Stimulated activated CD8-positive, alpha-beta memory T cell treated with anti-CD3 and anti-CD28 coated beads, Interleukin-12 subunit alpha, Interleukin-12 subunit beta, amount 100 ng/mL, for 4 hours (primary cell): ENCODE results near the gene COX4I2.
"Not testable (repeated sequence)": the region's sequence is repeated elsewhere in the genome, so short reads cannot be mapped to it uniquely, and the experiment has no call there.

Experiments
- DNase-seq: peaks from one replicate; pipeline ENCODE4 v3.0.0-alpha.2; 2020; ENCODE audit warnings: low read depth

Gene COX4I2

GRCh38 chr20:31607640-31608250 is 30.0 kb upstream of the COX4I2 start:
- no peak for DNase-seq

- DNase-seq = no peak
These were observed 29.3 kb upstream of the COX4I2 start for GRCh38 chr20:31608251-31608945.

GRCh38 chr20:31612271-31612640 is 25.5 kb upstream of the COX4I2 start:
- DNase-seq = not testable (repeated sequence)

- DNase-seq = no peak
These were observed 22.3 kb upstream of the COX4I2 start for GRCh38 chr20:31615416-31615815.

- no peak for DNase-seq
These were observed 20.1 kb upstream of the COX4I2 start for GRCh38 chr20:31617432-31618104.

GRCh38 chr20:31620246-31620645 is 17.5 kb upstream of the COX4I2 start:
- DNase-seq = no peak

- DNase-seq = not testable (repeated sequence)
These were observed 14.6 kb upstream of the COX4I2 start for GRCh38 chr20:31623123-31623505.

- DNase-seq = not testable (repeated sequence)
These were observed 11.2 kb upstream of the COX4I2 start for GRCh38 chr20:31626534-31626933.

GRCh38 chr20:31628057-31628456 is 9.7 kb upstream of the COX4I2 start:
- DNase-seq = not testable (repeated sequence)

- no peak for DNase-seq
These were observed 7.4 kb upstream of the COX4I2 start for GRCh38 chr20:31630187-31630790.

- DNase-seq = no peak
These were observed 5.0 kb upstream of the COX4I2 start for GRCh38 chr20:31632548-31633338.

GRCh38 chr20:31633339-31633914 is 4.3 kb upstream of the COX4I2 start:
- no peak for DNase-seq

GRCh38 chr20:31638317-31638716 is 605 bp downstream of the COX4I2 start:
- no peak for DNase-seq

- DNase-seq = no peak
These were observed 1.1 kb downstream of the COX4I2 start for GRCh38 chr20:31638816-31639215.

- DNase-seq = no peak
These were observed 2.5 kb downstream of the COX4I2 start for GRCh38 chr20:31640259-31640658.

- DNase-seq = no peak
These were observed 3.7 kb downstream of the COX4I2 start for GRCh38 chr20:31641391-31641790.

GRCh38 chr20:31642837-31643236 is 5.1 kb downstream of the COX4I2 start:
- no peak for DNase-seq

- DNase-seq = no peak
These were observed 5.8 kb downstream of the COX4I2 start for GRCh38 chr20:31643522-31643921.

GRCh38 chr20:31644701-31645100 is 7.0 kb downstream of the COX4I2 start:
- no peak for DNase-seq

GRCh38 chr20:31648104-31648503 is 10.4 kb downstream of the COX4I2 start:
- DNase-seq = not testable (repeated sequence)

- DNase-seq = no peak
These were observed 15.2 kb downstream of the COX4I2 start for GRCh38 chr20:31652917-31653396.

- DNase-seq = no peak
These were observed 15.8 kb downstream of the COX4I2 start for GRCh38 chr20:31653561-31653960.
